Cortex of kidney (tissue), 1 donor: ENCODE data around the gene IRS1.

Experiments used
- DNase-seq: peaks from one replicate; lab custom pipeline; 2025; lab: John Stamatoyannopoulos, UW

IRS1 gene

DNA sequence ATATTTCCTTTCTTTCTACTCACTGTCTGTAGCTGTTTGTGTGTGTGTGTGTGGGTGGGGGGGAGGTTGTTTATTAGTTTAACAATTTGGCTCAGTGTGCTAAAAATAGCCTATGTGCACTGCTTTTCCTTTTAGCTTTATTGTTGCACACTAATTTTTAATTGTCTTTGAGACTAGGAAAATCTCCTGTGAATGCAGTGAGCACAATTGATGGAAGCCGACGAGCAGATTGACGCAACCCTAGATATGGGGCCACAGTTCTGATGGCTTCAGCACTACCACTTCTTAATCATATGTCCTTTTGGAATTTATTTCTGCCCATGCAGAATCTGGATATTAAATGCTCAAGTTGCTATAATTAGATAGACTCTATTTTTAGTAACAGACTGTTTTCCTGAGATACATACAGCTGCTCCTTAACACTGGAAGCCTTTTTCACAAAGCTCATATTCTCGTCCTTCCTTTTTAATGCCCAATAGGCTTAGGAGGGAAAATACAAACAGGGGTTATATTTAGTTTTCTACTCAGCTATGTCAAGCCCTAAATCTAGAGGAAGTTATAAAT is 109.1 kb downstream of the IRS1 start:
- DNase-seq = no peak

DNA sequence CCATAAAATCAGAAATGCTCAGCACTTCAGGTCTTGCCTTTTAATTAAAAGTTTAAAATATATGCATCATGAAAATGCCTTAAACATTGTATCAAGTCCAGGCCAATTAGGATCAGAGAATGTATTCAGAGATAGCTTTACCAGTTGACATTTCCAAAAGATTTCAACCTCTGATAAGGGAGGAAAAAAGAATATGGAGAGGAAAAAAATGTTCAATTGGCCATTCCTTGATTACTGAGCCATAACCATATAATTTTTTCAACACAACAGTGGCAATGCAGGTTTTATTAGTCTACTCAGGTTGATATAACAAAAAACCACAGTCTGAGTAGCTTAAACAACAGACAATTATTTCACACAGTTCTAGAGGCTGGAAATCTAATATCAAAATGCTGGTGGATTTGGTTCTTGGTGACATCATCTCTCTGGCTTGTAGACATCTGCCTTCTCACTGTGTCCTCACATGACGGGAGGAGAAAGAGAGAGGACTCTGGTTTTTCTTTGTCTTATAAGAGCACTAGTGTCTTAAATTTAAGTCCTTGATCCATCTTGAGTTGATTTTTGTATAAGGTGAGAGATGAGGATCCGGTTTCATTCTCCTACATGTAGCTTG is 111.9 kb downstream of the IRS1 start:
- DNase-seq = no peak

DNA sequence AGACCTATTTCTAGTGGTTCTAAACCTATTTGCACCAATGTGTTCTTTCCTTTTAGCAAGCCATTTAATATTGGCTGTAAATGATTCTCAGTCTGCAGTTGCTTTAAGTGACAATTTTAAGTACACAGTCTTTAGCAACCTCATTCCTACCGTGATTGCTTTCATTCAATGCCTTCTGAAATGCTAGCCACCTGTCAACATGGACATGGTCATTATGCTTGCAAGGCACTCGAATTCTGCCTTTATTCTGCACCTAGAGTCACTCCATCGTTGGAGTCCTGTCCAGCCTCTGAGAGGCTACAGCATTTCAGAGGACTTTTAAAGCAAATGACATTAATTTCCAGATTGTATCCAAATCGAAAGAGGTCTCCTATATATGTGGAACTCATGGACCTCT is 115.1 kb downstream of the IRS1 start:
- no peak for DNase-seq

- no peak for DNase-seq
These were observed 115.6 kb downstream of the IRS1 start for GRCh38 chr2:226683944-226684562.

- no peak for DNase-seq
These were observed 116.4 kb downstream of the IRS1 start for GRCh38 chr2:226683196-226683595.
